GM20000 (cell line): ENCODE measurements around the gene CLIC5.

Experiments
- DNase-seq: peaks from one replicate; pipeline ENCODE4 v3.0.0; 2012; ENCODE audit warnings: low spot score
- CTCF ChIP-seq: IDR thresholded peaks from 2 replicates; pipeline ENCODE4 v1.5.1; 2012; ENCODE audit warnings: mild to moderate bottlenecking, control low read depth; ENCODE audit errors: extremely low read depth, missing control alignments

Gene CLIC5

GRCh38 chr6:45965007-45965406 lies 50.7 kb downstream of the CLIC5 start:
- no peak for DNase-seq
- TF ChIP-seq CTCF: no peak

GRCh38 chr6:45964300-45964699 lies 51.4 kb downstream of the CLIC5 start:
- no peak for TF ChIP-seq CTCF
- DNase-seq: no peak

- no peak for DNase-seq
- no peak for TF ChIP-seq CTCF
Measured at GRCh38 chr6:45963896-45964295, 51.8 kb downstream of the CLIC5 start.

- TF ChIP-seq CTCF: no peak
- DNase-seq: no peak
Measured at GRCh38 chr6:45961125-45961524, 54.5 kb downstream of the CLIC5 start.

- no peak for DNase-seq
- no peak for TF ChIP-seq CTCF
Measured at GRCh38 chr6:45959534-45960145, 56.0 kb downstream of the CLIC5 start.

GRCh38 chr6:45956663-45957062 lies 59.0 kb downstream of the CLIC5 start:
- TF ChIP-seq CTCF: no peak
- DNase-seq: no peak

- DNase-seq: no peak
- TF ChIP-seq CTCF: no peak
Measured at GRCh38 chr6:45956176-45956575, 59.5 kb downstream of the CLIC5 start.
